GM23338 (cell line): ENCODE measurements around the gene MYLK.
A peak's percentile ranks its signal among the peaks of the same experiment; 100 is the strongest.

Experiments
- CREB1 ChIP-seq: fragments of 250-450 bp; sonication (Bioruptor Pico); IDR thresholded peaks from 2 replicates; pipeline ENCODE4 v1.5.0; 2020; ENCODE audit warnings: low read depth, mild to moderate bottlenecking, moderate library complexity
- CTCF ChIP-seq, 2 experiments: fragments of 200-600 bp in 1 of 2; sonication (generic) in 1 of 2; conservative IDR thresholded peaks; 2 replicates each; pipeline versions ENCODE4 v1.5.1 to v1.6.1; 2016 to 2017; ENCODE audit warnings: antibody characterized with exemption in 2 of 2, low read depth in 2 of 2, mild to moderate bottlenecking in 2 of 2, moderate library complexity in 1 of 2
- EZH2 ChIP-seq: fragments of 200-600 bp; sonication (generic); IDR thresholded peaks from one replicate; pipeline ENCODE4 v1.8.0; 2017; ENCODE audit warnings: antibody characterized with exemption, mild to moderate bottlenecking, low read depth; ENCODE audit not compliant: unreplicated experiment
- JUNB ChIP-seq: IDR thresholded peaks from one replicate; pipeline ENCODE4 v1.6.1; 2016; ENCODE audit warnings: antibody characterized with exemption; ENCODE audit not compliant: unreplicated experiment
- POLR2AphosphoS5 ChIP-seq: IDR thresholded peaks from 2 replicates; pipeline ENCODE4 v1.6.1; 2016; ENCODE audit warnings: antibody characterized with exemption, low read depth
- REST ChIP-seq: IDR thresholded peaks from one replicate; pipeline ENCODE4 v1.6.1; 2018; ENCODE audit warnings: antibody characterized with exemption; ENCODE audit not compliant: unreplicated experiment
- ZNF331 ChIP-seq: fragments of 250-450 bp; sonication (Bioruptor Pico); IDR thresholded peaks from 2 replicates; pipeline ENCODE4 v1.5.0; 2020; ENCODE audit warnings: low read depth, mild to moderate bottlenecking, moderate library complexity

- TF ChIP-seq CTCF (conservative IDR thresholded peaks at IDR 0.05; ENCODE audit: low read depth in 2 of 2) = peak; percentile 59 to 62
- TF ChIP-seq CREB1 (CRISPR knock-in tag) = no peak
- TF ChIP-seq POLR2AphosphoS5 = no peak
- TF ChIP-seq EZH2 = no peak
- no peak for TF ChIP-seq REST
- TF ChIP-seq ZNF331 (CRISPR knock-in tag) = no peak
- TF ChIP-seq JUNB = no peak
Observed at GRCh38 chr3:123745184-123745855, 138.8 kb downstream of the MYLK start.
